K562 (cell line): ENCODE results near the gene ENOX2. TPM values are rescaled to one million over a fixed set of nuclear protein-coding genes. Genes with fewer than 3 reads are reported as not detected.
A peak's percentile ranks its signal among the peaks of the same experiment; 100 is the strongest.

Experiments
- CBX1 ChIP-seq: sonication (generic); IDR thresholded peaks from 2 replicates; pipeline ENCODE4 v1.6.1; 2016; ENCODE audit warnings: antibody characterized with exemption, low read depth, mild to moderate bottlenecking
- EHMT2 ChIP-seq: fragments of 450-650 bp; IDR thresholded peaks from 2 replicates; pipeline ENCODE4 v1.6.1; 2018; ENCODE audit warnings: antibody characterized with exemption
- ETS1 ChIP-seq: conservative IDR thresholded peaks from 2 replicates; pipeline ENCODE4 v1.6.1; 2011; ENCODE audit warnings: low read depth, mild to moderate bottlenecking, low read length; ENCODE audit not compliant: control insufficient read depth
- FOXK2 ChIP-seq, 2 experiments: fragments of 450-650 bp; IDR thresholded peaks in 1 of 2; conservative IDR thresholded peaks in 1 of 2; 2 replicates each; pipeline ENCODE4 v1.6.1; 2016; ENCODE audit warnings: low read depth in 2 of 2, mild to moderate bottlenecking in 1 of 2
- MGA ChIP-seq: fragments of 450-650 bp; IDR thresholded peaks from 2 replicates; pipeline ENCODE4 v1.6.1; 2016; ENCODE audit warnings: mild to moderate bottlenecking, moderate library complexity
- MIER1 ChIP-seq: fragments of 450-650 bp; IDR thresholded peaks from 2 replicates; pipeline ENCODE4 v1.6.1; 2016; ENCODE audit warnings: antibody characterized with exemption, mild to moderate bottlenecking, low read depth
- PCBP2 ChIP-seq: fragments of 200-400 bp; formaldehyde crosslinking; IDR thresholded peaks from 2 replicates; pipeline ENCODE4 v1.6.1; 2018; ENCODE audit warnings: low read length, low read depth, mild to moderate bottlenecking, moderate library complexity; ENCODE audit not compliant: poor library complexity, severe bottlenecking
- POLR2H ChIP-seq: IDR thresholded peaks from 2 replicates; pipeline ENCODE4 v1.6.1; 2016; ENCODE audit warnings: missing genetic modification characterization, low read depth, mild to moderate bottlenecking, control low read depth, missing compliant biosample characterization, moderate library complexity
- SP1 ChIP-seq: sonication (generic); formaldehyde crosslinking; IDR thresholded peaks from 2 replicates; pipeline ENCODE4 v1.8.1; 2022; ENCODE audit warnings: mild to moderate bottlenecking, missing genetic modification reagents
- STAT5B ChIP-seq: fragments of 250-450 bp; sonication (Bioruptor Pico); IDR thresholded peaks from 2 replicates; pipeline ENCODE4 v1.8.0; 2021; ENCODE audit warnings: mild to moderate bottlenecking, inconsistent platforms
- ZKSCAN8 ChIP-seq: fragments of 200-800 bp; sonication (Bioruptor generic); IDR thresholded peaks from 2 replicates; pipeline ENCODE4 v1.6.1; 2016; ENCODE audit warnings: missing genetic modification characterization, missing compliant biosample characterization
- ZNF41 ChIP-seq: fragments of 250-450 bp; sonication (Bioruptor Pico); conservative IDR thresholded peaks from 2 replicates; pipeline ENCODE4 v1.4.0; 2020; ENCODE audit warnings: mild to moderate bottlenecking
- ZNF551 ChIP-seq: fragments of 250-450 bp; sonication (Bioruptor Pico); IDR thresholded peaks from 2 replicates; pipeline ENCODE4 v1.5.0; 2021; ENCODE audit warnings: mild to moderate bottlenecking, moderate library complexity
- polyA plus RNA-seq, 8 experiments: library from polyadenylated mRNA; depleted of rRNA in 4 of 8; stranded (reverse) in 5 of 8; unstranded in 3 of 8; fragments of >200 nt; fragmentation: Nextera tagmentation in 2 of 8; fragmentation: Illumina TruSeq in 1 of 8; extraction: Ambion mirVana in 2 of 8; extraction: Trizol in 1 of 8; gene quantifications; 2 replicates each; pipeline versions ENCODE4 v1.2.1 to v1.2.3, GENCODE V29; 2011 to 2014; ENCODE audit warnings: inconsistent platforms in 1 of 8, missing spikeins in 1 of 8
- total RNA-seq, 7 experiments: library from RNA; depleted of rRNA in 6 of 7; stranded (reverse); fragments of >200 nt in 6 of 7; fragmentation: Illumina TruSeq in 2 of 7; extraction: Trizol in 2 of 7; gene quantifications; 2 replicates each; pipeline versions ENCODE4 v1.2.1 to v1.2.3, GENCODE V29; 2011 to 2021; ENCODE audit warnings: low replicate concordance in 1 of 7
- TF ChIP-seq, protein P1 (sequence below): fragments of 250-450 bp; sonication (Bioruptor Pico); IDR thresholded peaks from 2 replicates; pipeline ENCODE4 v1.4.0; 2020; ENCODE audit warnings: borderline replicate concordance

The ENOX2 gene
- total and polyA plus RNA-seq, 9 of the 15 experiments (the other 6 are each of a cell fraction or from before 2014, with no cell fraction given), result 6.1 to 24.0 (median 13.8) TPM

DNA sequence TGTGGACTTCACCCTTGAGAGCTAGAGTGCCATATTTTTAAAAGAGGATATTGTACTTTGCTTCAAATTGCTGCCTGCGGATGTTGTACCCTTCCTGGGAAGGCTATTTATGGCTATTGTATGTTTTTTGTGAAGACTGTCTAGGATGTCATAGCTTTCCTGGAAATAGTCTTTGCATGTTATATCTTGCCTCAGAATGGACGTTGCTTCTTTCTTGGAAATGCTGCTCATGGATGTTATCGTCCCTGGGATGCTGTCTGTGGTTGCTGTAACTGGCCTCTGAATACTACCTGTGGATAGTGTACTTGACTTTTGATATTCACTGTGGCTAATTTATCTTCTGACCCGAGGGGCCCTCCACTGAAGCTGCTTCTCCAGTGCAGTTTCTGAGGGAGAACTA, 146.8 kb downstream of the ENOX2 start (continued):
- TF ChIP-seq MGA (no peak), PCBP2 (no peak), ETS1 (no peak), FOXK2 (conservative IDR thresholded peaks at IDR 0.05 in 1 of 2, IDR thresholded peaks at IDR 0.05 in 1 of 2; ENCODE audit: low read depth in 2 of 2) (0 out of 4 replicates have a peak, but pooled peaks have one; percentile 24 to 29), STAT5B (no peak), ZKSCAN8 (CRISPR knock-in tag) (no peak), ZNF551 (CRISPR knock-in tag) (no peak), EHMT2 (0 out of 2 replicates have a peak, but pooled peaks have one; percentile 11), MIER1 (no peak), ZNF41 (CRISPR knock-in tag) (no peak), POLR2H (tag) (no peak), SP1 (no peak), CBX1 (no peak)
- TF ChIP-seq, protein P1, sequence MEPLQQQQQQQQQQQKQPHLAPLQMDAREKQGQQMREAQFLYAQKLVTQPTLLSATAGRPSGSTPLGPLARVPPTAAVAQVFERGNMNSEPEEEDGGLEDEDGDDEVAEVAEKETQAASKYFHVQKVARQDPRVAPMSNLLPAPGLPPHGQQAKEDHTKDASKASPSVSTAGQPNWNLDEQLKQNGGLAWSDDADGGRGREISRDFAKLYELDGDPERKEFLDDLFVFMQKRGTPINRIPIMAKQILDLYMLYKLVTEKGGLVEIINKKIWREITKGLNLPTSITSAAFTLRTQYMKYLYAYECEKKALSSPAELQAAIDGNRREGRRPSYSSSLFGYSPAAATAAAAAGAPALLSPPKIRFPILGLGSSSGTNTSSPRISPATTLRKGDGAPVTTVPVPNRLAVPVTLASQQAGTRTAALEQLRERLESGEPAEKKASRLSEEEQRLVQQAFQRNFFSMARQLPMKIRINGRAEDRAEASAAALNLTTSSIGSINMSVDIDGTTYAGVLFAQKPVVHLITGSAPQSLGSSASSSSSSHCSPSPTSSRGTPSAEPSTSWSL (CRISPR knock-in tag), result no peak
